ENCODE measurements around the gene JMJD7.

The JMJD7 gene

GRCh38 chr15:41850482-41851166 lies 22.7 kb downstream of the JMJD7 start:
- ChIA-PET CTCF (interaction anchor here (0.6 to 0.9 kb wide), 3 partner anchors 9 to 771 kb away, joined by 3 to 4 read pairs (median 3); no protein-coding TSS in a partner anchor), POLR2A (ENCODE audit: low non-redundant PET) (interaction anchor here (0.6 kb wide), 1 partner anchor 114 kb away, joined by 3 read pairs; no protein-coding TSS in a partner anchor)
- DNase-seq (ENCODE audit: low spot score), result no peak
- TF ChIP-seq CTCF (conservative IDR thresholded peaks at IDR 0.05; ENCODE audit: low read depth), result no peak
- peak overlapping the region; percentile 84 for H3K27ac ChIP-seq

GRCh38 chr15:41851167-41851523 lies 23.3 kb downstream of the JMJD7 start:
- ChIA-PET POLR2A (ENCODE audit: low non-redundant PET) (interaction anchor here (0.6 to 1.6 kb wide), 3 partner anchors 13 to 113 kb away, joined by 3 to 5 read pairs (median 3); partner anchors contain the start of gene PLA2G4B), CTCF (interaction anchor here (0.6 to 0.9 kb wide), 2 partner anchors 9 to 238 kb away, joined by 3 read pairs; no protein-coding TSS in a partner anchor)
- DNase-seq (ENCODE audit: low spot score), result no peak
- TF ChIP-seq CTCF (conservative IDR thresholded peaks at IDR 0.05; ENCODE audit: low read depth), result no peak
- H3K27ac ChIP-seq, result peak overlapping the region; percentile 84; the same call in 1 of the 2 replicates

- CTCF ChIA-PET, result interaction anchor here (1.2 kb wide), 1 partner anchor 79 kb away, joined by 4 read pairs; no protein-coding TSS in a partner anchor
Observed at GRCh38 chr15:41851755-41852370, 24.0 kb downstream of the JMJD7 start.

GRCh38 chr15:41852736-41853590 lies 25.1 kb downstream of the JMJD7 start:
- no peak for TF ChIP-seq CTCF (conservative IDR thresholded peaks at IDR 0.05; ENCODE audit: low read depth)
- ChIA-PET POLR2A (ENCODE audit: low non-redundant PET) (interaction anchor here (1.6 kb wide), 1 partner anchor 15 kb away, joined by 5 read pairs; the partner anchor contains the start of gene PLA2G4B), CTCF (interaction anchor here (1.2 kb wide), 1 partner anchor 80 kb away, joined by 4 read pairs; no protein-coding TSS in a partner anchor)
- DNase-seq (ENCODE audit: low spot score), result no peak
- H3K27ac ChIP-seq, result peak overlapping the region; percentile 6; the same call in 1 of the 2 replicates

More at GRCh38 chr15:41851755-41852370, 24.0 kb downstream of the JMJD7 start:
- no peak for TF ChIP-seq CTCF (conservative IDR thresholded peaks at IDR 0.05; ENCODE audit: low read depth)
- POLR2A ChIA-PET (ENCODE audit: low non-redundant PET), result interaction anchor here (0.9 to 1.6 kb wide), 2 partner anchors 14 to 25 kb away, joined by 3 to 5 read pairs; partner anchors contain the start of gene PLA2G4B
- peak overlapping the region; percentile 6; the same call in 1 of the 2 replicates for H3K27ac ChIP-seq
- no peak for DNase-seq (ENCODE audit: low spot score)

- POLR2A ChIA-PET (ENCODE audit: low non-redundant PET), result interaction anchor here (0.5 kb wide), 1 partner anchor 17 kb away, joined by 4 read pairs; no protein-coding TSS in a partner anchor
- CTCF ChIA-PET, result no interaction called here
- no peak for DNase-seq (ENCODE audit: low spot score)
- H3K27ac ChIP-seq, result no peak overlapping the region
- TF ChIP-seq CTCF (conservative IDR thresholded peaks at IDR 0.05; ENCODE audit: low read depth), result no peak
Observed at GRCh38 chr15:41853831-41854230, 25.9 kb downstream of the JMJD7 start.
